ENCODE results near the gene MAG. TPM values are rescaled to one million over a fixed set of nuclear protein-coding genes. Genes with fewer than 3 reads are reported as not detected.

The MAG gene
- total RNA-seq, 1 donor from 2014 or later: not detected

DNA sequence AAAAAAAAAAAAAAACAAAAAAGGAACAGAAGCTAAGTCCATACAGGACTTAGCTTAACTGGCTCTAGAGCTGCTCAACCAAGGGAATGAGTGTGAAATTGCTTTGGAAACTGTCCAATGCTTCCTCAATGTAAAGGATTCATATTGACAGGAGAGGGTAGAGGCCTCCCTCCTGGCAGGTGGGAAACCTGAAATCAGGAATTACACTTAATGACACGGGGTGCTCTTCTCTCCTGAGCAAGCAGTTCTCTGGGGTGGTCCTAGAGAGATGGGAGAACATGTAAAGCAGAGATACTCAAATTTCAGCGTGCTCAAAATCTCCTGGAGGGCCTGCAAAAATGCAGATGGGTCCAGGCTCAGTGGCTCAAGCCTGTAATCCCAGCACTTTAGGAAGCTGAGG, 3.6 kb upstream of the MAG start:
- no peaks in the 10 kb centered on the region for H3K27me3 ChIP-seq
- TF ChIP-seq, protein P1, sequence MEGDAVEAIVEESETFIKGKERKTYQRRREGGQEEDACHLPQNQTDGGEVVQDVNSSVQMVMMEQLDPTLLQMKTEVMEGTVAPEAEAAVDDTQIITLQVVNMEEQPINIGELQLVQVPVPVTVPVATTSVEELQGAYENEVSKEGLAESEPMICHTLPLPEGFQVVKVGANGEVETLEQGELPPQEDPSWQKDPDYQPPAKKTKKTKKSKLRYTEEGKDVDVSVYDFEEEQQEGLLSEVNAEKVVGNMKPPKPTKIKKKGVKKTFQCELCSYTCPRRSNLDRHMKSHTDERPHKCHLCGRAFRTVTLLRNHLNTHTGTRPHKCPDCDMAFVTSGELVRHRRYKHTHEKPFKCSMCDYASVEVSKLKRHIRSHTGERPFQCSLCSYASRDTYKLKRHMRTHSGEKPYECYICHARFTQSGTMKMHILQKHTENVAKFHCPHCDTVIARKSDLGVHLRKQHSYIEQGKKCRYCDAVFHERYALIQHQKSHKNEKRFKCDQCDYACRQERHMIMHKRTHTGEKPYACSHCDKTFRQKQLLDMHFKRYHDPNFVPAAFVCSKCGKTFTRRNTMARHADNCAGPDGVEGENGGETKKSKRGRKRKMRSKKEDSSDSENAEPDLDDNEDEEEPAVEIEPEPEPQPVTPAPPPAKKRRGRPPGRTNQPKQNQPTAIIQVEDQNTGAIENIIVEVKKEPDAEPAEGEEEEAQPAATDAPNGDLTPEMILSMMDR (IDR thresholded peaks at IDR 0.05): no peak

DNA sequence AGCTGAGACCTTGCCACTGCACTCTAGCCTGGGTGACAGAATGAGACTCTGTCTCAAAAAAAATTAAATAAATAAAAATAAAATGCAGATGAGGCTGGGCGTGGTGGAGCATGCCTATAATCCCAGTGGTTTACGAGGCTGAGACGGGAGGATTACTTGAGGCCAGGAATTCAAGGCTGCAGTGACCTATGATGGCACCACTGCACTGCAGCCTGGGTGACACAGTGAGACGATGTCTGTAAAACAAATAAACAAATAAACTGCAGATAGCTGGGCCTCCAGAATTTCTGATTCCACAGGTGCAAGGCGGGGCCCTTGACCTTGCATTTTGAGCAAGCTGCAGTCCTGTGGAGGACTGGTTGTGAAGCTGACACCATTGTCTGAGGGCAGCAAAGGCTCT, 3.1 kb upstream of the MAG start:
- no peak for DNase-seq (ENCODE audit: low spot score in 2 of 2)
- H3K27ac ChIP-seq: no peak overlapping the region
- TF ChIP-seq, protein P1 (IDR thresholded peaks at IDR 0.05): no peak
- no peaks in the 10 kb centered on the region for H3K27me3 ChIP-seq
- no peaks in the 10 kb centered on the region for H3K36me3 ChIP-seq
- no peaks in the 10 kb centered on the region for H3K4me1 ChIP-seq
- no peaks in the 10 kb centered on the region for H3K9me3 ChIP-seq
- no peak overlapping the region for H3K4me3 ChIP-seq
- intact Hi-C loops (cut with DNase I): no loop called here

More for the DNA sequence above, 3.6 kb upstream of the MAG start:
- Histone ChIP-seq H3K36me3 (no peaks in the 10 kb centered on the region), H3K4me1 (no peaks in the 10 kb centered on the region), H3K9me3 (no peaks in the 10 kb centered on the region), H3K4me3 (no peak overlapping the region), H3K27ac (no peak overlapping the region)
- DNase-seq (ENCODE audit: low spot score in 2 of 2): no peak
- intact Hi-C loops (cut with DNase I): no loop called here

DNA sequence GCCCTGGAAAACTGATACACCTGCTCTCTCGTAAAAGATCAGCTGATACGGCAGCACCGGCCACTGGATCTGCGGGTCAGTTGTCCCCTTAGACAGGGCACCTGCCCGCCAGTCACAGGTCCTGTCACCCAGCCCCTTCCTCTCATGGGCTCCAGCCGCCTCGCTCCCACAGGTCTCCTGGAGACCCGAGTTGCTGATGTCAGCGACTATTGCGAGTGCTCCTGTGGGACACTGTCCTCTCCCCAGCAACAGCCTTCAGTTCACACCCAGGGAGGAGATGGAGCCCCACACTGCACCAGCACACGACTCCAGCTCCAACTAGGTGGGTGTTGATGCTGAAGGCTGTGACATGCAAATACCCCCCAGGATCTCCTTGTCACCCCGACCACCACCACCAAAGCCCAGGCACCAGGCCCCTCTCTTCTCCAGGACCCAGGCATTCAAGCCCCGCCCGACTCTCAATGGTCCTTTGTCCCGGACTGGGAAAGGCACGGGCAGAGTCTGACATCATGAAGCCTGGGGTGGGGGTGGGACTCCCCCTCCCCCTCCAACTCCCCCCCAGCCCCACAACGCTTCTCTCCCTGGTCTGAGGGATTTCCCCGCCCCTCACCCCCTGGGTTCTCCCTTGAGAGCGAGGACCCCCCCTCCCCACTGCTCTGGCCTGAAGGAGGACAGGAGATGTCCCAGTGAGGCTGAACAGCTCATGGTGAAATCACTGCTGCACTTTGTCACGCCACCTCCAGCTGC, 1.4 kb upstream of the MAG start:
- no peaks in the 10 kb centered on the region for H3K9me3 ChIP-seq
- no peaks in the 10 kb centered on the region for H3K4me1 ChIP-seq
- H3K4me3 ChIP-seq: no peak overlapping the region
- H3K36me3 ChIP-seq: no peaks in the 10 kb centered on the region
- H3K27me3 ChIP-seq: no peaks in the 10 kb centered on the region
- TF ChIP-seq, protein P1 (IDR thresholded peaks at IDR 0.05): no peak
- no peak for DNase-seq (ENCODE audit: low spot score in 2 of 2)
- intact Hi-C loops (cut with DNase I): no loop called here
- H3K27ac ChIP-seq: no peak overlapping the region

DNA sequence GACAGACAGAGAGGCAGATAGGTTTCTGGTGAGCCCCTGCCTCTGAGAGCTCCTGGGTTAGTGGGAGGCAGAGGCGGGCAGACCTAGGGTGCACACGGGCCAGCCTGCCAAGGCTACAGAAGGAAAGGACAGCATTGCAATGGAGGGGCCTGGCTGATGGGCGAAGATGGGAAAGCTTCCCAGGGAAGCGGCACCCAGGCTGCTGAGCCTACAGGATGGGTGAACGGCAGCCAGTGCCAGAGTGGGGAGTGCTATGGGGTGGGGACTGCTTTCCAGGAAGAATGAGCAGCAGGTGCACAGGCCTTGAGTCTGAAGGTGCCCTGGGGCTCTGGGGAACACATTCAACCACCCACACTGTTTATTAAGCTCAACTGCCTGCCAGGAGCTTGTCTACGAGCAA, 702 bp upstream of the MAG start:
- no peaks in the 10 kb centered on the region for H3K27me3 ChIP-seq
- no peaks in the 10 kb centered on the region for H3K36me3 ChIP-seq
- H3K4me1 ChIP-seq: no peaks in the 10 kb centered on the region
- intact Hi-C loops (cut with DNase I): no loop called here
- no peaks in the 10 kb centered on the region for H3K9me3 ChIP-seq
- no peak overlapping the region for H3K4me3 ChIP-seq
- no peak for DNase-seq (ENCODE audit: low spot score in 2 of 2)
- TF ChIP-seq, protein P1 (IDR thresholded peaks at IDR 0.05): no peak
- no peak overlapping the region for H3K27ac ChIP-seq

DNA sequence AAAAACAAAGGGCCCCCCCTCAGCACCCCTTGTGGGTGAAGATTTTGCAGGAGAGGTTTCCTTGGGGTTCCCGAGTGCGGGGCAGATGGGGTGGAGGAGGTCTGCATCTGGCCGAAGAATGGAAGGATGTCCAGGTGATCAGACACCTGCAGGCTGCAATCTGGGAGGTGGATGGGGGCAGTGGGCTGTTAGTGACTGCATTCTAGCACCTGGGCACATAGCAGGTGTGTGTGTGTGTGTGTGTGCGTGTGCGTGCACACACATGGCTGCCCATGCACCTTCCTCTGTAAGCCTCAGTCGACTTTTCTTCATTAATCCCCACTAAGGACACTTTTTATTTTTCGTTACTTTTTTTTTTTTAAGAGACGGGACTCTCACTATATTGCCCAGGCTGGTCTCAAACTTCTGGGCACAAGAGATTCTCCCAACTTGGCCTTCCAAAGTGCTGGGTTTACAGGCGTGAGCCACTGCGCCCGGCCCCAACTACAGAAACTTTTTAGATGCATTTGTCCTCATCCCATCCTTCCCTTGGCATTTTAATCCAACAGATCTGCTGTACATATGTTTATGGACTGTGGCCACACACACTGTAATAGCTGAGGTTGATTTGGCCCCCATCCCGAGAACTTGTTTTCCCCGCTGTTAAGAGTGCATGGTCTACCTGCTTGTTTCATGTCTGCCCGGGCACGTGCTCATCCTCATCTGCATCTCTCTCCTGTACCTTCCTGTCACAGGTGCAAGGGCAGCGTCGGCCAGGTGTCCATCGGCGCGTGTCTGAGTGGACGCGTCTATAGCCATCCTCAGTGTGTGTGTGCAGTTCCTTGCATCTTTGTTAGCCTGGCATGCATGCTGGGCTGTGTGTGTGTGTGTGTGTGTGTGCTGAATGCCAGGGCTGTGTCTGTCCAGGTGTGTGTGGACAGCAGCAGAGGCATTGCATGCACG, 731 bp downstream of the MAG start:
- intact Hi-C loops (cut with DNase I): no loop called here
- no peaks in the 10 kb centered on the region for H3K9me3 ChIP-seq
- no peak overlapping the region for H3K4me3 ChIP-seq
- H3K27me3 ChIP-seq: no peaks in the 10 kb centered on the region
- no peak overlapping the region for H3K27ac ChIP-seq
- TF ChIP-seq, protein P1 (IDR thresholded peaks at IDR 0.05): no peak
- DNase-seq (ENCODE audit: low spot score in 2 of 2): no peak
- H3K4me1 ChIP-seq: no peaks in the 10 kb centered on the region
- no peaks in the 10 kb centered on the region for H3K36me3 ChIP-seq

Data from ascending aorta (tissue), 2 donors.